HCT116 (cell line): ENCODE measurements around the gene FRK. TPM values are rescaled to one million over a fixed set of nuclear protein-coding genes. Genes with fewer than 3 reads are reported as not detected.

ENCODE experiments used
- ATAC-seq: fragments of 200-7000 bp; cut with Tn5 transposase; 2 replicates; pipeline ENCODE4 v1.9.1; 2020; ENCODE audit warnings: mild to moderate bottlenecking, moderate library complexity
- BruUV-seq: library from RNA; stranded (reverse); fragments of 400-500 nt; replicated peaks from 2 replicates; lab custom pipeline; 2021; lab: Mats Ljungman, UMichigan
- CTCF ChIA-PET: fragments of 300-600 bp; sonication (Branson Sonifier 250); formaldehyde crosslinking; loops from one replicate; lab custom pipeline; 2021; ENCODE audit warnings: antibody characterized with exemption; lab: Charles Lee
- POLR2A ChIA-PET: fragments of 300-600, 350-600 bp; sonication (Branson Sonifier 250); formaldehyde crosslinking; loops from one replicate; lab custom pipeline; 2021; ENCODE audit warnings: antibody characterized with exemption; lab: Charles Lee
- RAD21 ChIA-PET, 2 experiments: fragments of 300-600 bp; sonication (Branson Sonifier 250); formaldehyde crosslinking; loops; one replicate each; lab custom pipeline; 2023; ENCODE audit warnings: low total read pairs in 2 of 2; ENCODE audit not compliant: uncharacterized antibody in 2 of 2, unreplicated experiment in 2 of 2, low non-redundant PET in 1 of 2; lab: Charles Lee
- DNase-seq: peaks from one replicate; pipeline ENCODE4 v3.0.0-alpha.2; 2010; ENCODE audit warnings: low read depth, low spot score
- H2AFZ ChIP-seq: fragments of 200-600 bp; shearing (Covaris generic), sonication (generic); 2 replicates; pipeline ENCODE4 v1.6.1; 2017; ENCODE audit warnings: low read depth, mixed run types, mixed read lengths, antibody characterized with exemption, low read length; ENCODE audit not compliant: poor library complexity, severe bottlenecking
- H3K27ac ChIP-seq: 2 replicates; pipeline ENCODE4 v1.5.1; 2012; ENCODE audit warnings: low read depth, low read length
- H3K27me3 ChIP-seq: fragments of 200-600 bp; sonication (generic); 2 replicates; pipeline ENCODE4 v1.6.1; 2016; ENCODE audit warnings: mixed run types, low read length, mixed read lengths; ENCODE audit not compliant: insufficient read depth
- H3K36me3 ChIP-seq, 2 experiments: fragments of 200-500 bp in 1 of 2; fragments of 200-600 bp in 1 of 2; sonication (Bioruptor generic) in 1 of 2; sonication (generic) in 1 of 2; 2 replicates each; pipeline versions ENCODE4 v1.5.1 to v1.6.1; 2014 to 2016; ENCODE audit warnings: low read length in 2 of 2, inconsistent platforms in 1 of 2, mixed read lengths in 1 of 2, mixed run types in 1 of 2; ENCODE audit not compliant: insufficient read depth in 2 of 2, control insufficient read depth in 1 of 2
- H3K4me1 ChIP-seq, 2 experiments: fragments of 200-600 bp in 1 of 2; sonication (generic) in 1 of 2; 2 replicates each; pipeline versions ENCODE4 v1.5.1 to v1.6.1; 2012 to 2017; ENCODE audit warnings: low read length in 2 of 2, inconsistent platforms in 1 of 2, mild to moderate bottlenecking in 1 of 2, mixed read lengths in 1 of 2, mixed run types in 1 of 2, moderate library complexity in 1 of 2; ENCODE audit not compliant: insufficient read depth in 2 of 2, control insufficient read depth in 1 of 2
- H3K4me2 ChIP-seq: fragments of 200-600 bp; sonication (generic); 2 replicates; pipeline ENCODE4 v1.6.1; 2017; ENCODE audit warnings: mixed run types, low read length, mixed read lengths
- H3K4me3 ChIP-seq, 2 experiments: fragments of 200-600 bp in 1 of 2; sonication (generic) in 1 of 2; replicated peaks in 1 of 2; 2 replicates each; pipeline ENCODE4 v1.5.1; 2011 to 2016; ENCODE audit warnings: low read length in 2 of 2, control low read depth in 1 of 2, low read depth in 1 of 2, mild to moderate bottlenecking in 1 of 2, mixed read lengths in 1 of 2, mixed run types in 1 of 2
- H3K79me2 ChIP-seq: fragments of 200-600 bp; sonication (generic); 2 replicates; pipeline ENCODE4 v1.6.1; 2017; ENCODE audit warnings: mild to moderate bottlenecking, mixed run types, low read length, moderate library complexity, mixed read lengths; ENCODE audit not compliant: insufficient read depth
- H3K9ac ChIP-seq: fragments of 200-600 bp; sonication (generic); 2 replicates; pipeline ENCODE4 v1.6.1; 2016; ENCODE audit warnings: low read length, mixed read lengths
- H3K9me2 ChIP-seq: fragments of 200-600 bp; sonication (generic), shearing (Covaris generic); 2 replicates; pipeline ENCODE4 v1.6.1; 2017; ENCODE audit warnings: mixed run types, mild to moderate bottlenecking, moderate library complexity; ENCODE audit not compliant: insufficient read depth
- H3K9me3 ChIP-seq, 2 experiments: fragments of 200-500 bp in 1 of 2; fragments of 200-600 bp in 1 of 2; sonication (Bioruptor generic) in 1 of 2; sonication (generic) in 1 of 2; 2 replicates each; pipeline ENCODE4 v1.6.1; 2014 to 2017; ENCODE audit warnings: low read length in 2 of 2, mixed read lengths in 2 of 2, inconsistent platforms in 1 of 2, low read depth in 1 of 2, mild to moderate bottlenecking in 1 of 2, mixed run types in 1 of 2, moderate library complexity in 1 of 2; ENCODE audit not compliant: control insufficient read depth in 1 of 2, insufficient read depth in 1 of 2
- H4K20me1 ChIP-seq: fragments of 200-600 bp; sonication (generic), shearing (Covaris generic); 2 replicates; pipeline ENCODE4 v1.6.1; 2017; ENCODE audit warnings: mixed run types, mild to moderate bottlenecking, moderate library complexity; ENCODE audit not compliant: insufficient read depth
- CBX3 ChIP-seq: IDR thresholded peaks from 2 replicates; pipeline ENCODE4 v1.6.1; 2012; ENCODE audit warnings: low read depth
- CEBPB ChIP-seq: IDR thresholded peaks from 2 replicates; pipeline ENCODE4 v1.6.1; 2012; ENCODE audit warnings: low read depth
- EGR1 ChIP-seq: IDR thresholded peaks from 2 replicates; pipeline ENCODE4 v1.6.1; 2012; ENCODE audit warnings: low read depth
- FOSL1 ChIP-seq: IDR thresholded peaks from 2 replicates; pipeline ENCODE4 v1.6.1; 2012; ENCODE audit warnings: low read depth
- JUND ChIP-seq: IDR thresholded peaks from 2 replicates; pipeline ENCODE4 v1.6.1; 2012
- POLR2A ChIP-seq: IDR thresholded peaks from 2 replicates; pipeline ENCODE4 v1.7.0; 2011; ENCODE audit warnings: borderline replicate concordance; ENCODE audit not compliant: insufficient read depth, insufficient read length; ENCODE audit errors: extremely low read depth
- POLR2AphosphoS5 ChIP-seq: IDR thresholded peaks from 2 replicates; pipeline ENCODE4 v1.6.1; 2011; ENCODE audit warnings: mild to moderate bottlenecking, low read depth, low read length, moderate library complexity
- RAD21 ChIP-seq: IDR thresholded peaks from 2 replicates; pipeline ENCODE4 v1.6.1; 2012; ENCODE audit warnings: low read depth, mild to moderate bottlenecking
- SIN3A ChIP-seq: IDR thresholded peaks from 2 replicates; pipeline ENCODE4 v1.6.1; 2012; ENCODE audit warnings: low read depth
- SRF ChIP-seq: IDR thresholded peaks from 2 replicates; pipeline ENCODE4 v1.6.1; 2012; ENCODE audit warnings: low read depth
- TCF7L2 ChIP-seq: IDR thresholded peaks from 2 replicates; pipeline ENCODE4 v1.7.0; 2011; ENCODE audit warnings: borderline replicate concordance, inconsistent platforms; ENCODE audit not compliant: insufficient read depth, insufficient read length; ENCODE audit errors: extremely low read depth
- YY1 ChIP-seq: IDR thresholded peaks from 2 replicates; pipeline ENCODE4 v1.6.1; 2011; ENCODE audit warnings: low read length, low read depth, moderate library complexity, mild to moderate bottlenecking; ENCODE audit not compliant: insufficient replicate concordance; ENCODE audit errors: extremely low read depth
- ZNF274 ChIP-seq: fragments of 200-500 bp; sonication (Bioruptor generic); IDR thresholded peaks from 2 replicates; pipeline ENCODE4 v1.6.1; 2014; ENCODE audit warnings: mild to moderate bottlenecking, low read depth, low read length, inconsistent platforms
- intact Hi-C: fragments of 100-400 bp; cut with micrococcal nuclease; formaldehyde crosslinking; loops from 2 replicates; pipeline ENCODE4 v1.10.0; 2022
- total RNA-seq: library from RNA; stranded (reverse); gene quantifications from one replicate; pipeline ENCODE4 v1.2.1, GENCODE V29; 2021; ENCODE audit not compliant: unreplicated experiment
- TF ChIP-seq, protein P1 (sequence below): IDR thresholded peaks from 2 replicates; pipeline ENCODE4 v1.6.1; 2012
- TF ChIP-seq, protein P2 (sequence below): IDR thresholded peaks from 2 replicates; pipeline ENCODE4 v1.6.1; 2011; ENCODE audit warnings: mild to moderate bottlenecking, low read length, moderate library complexity; ENCODE audit not compliant: insufficient replicate concordance; ENCODE audit errors: extremely low read depth
- TF ChIP-seq, protein P3 (sequence below): IDR thresholded peaks from 2 replicates; pipeline ENCODE4 v1.6.1; 2012
- TF ChIP-seq, protein P4 (sequence below), 3 experiments: fragments of 200-600 bp in 1 of 3; sonication (generic) in 1 of 3; IDR thresholded peaks in 2 of 3; conservative IDR thresholded peaks in 1 of 3; 2 replicates each; pipeline ENCODE4 v1.5.1; 2012 to 2017; ENCODE audit warnings: low read depth in 2 of 3, low read length in 2 of 3, antibody characterized with exemption in 1 of 3, borderline replicate concordance in 1 of 3, control low read depth in 1 of 3, mild to moderate bottlenecking in 1 of 3, mixed read lengths in 1 of 3, mixed run types in 1 of 3, moderate library complexity in 1 of 3; ENCODE audit not compliant: insufficient read depth in 1 of 3

The FRK gene
- total RNA-seq, 1 experiment from 2014 or later, result 3.7 TPM

DNA sequence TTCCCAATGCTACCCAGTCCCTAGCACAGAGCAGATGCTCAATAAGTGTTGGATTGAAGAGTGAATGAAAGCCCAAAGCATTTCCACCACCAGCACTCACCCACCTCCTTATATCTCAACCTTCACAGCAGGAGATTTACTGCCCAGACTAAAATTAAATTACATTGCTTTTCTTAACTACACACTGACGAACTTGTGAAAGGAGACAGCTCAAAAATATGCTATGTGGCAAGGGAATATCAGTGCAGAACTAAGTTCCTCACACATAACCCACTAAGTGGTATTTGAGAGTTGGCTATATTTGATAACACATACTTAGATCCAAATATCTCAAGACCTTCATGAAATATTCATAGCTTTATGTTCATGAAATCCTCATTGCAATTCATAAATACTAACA is 137.7 kb downstream of the FRK start:
- Histone ChIP-seq H3K4me1 (no peaks in the 10 kb centered on the region), H3K9me2 (no peaks in the 10 kb centered on the region), H3K4me2 (no peak overlapping the region), H3K27ac (no peak overlapping the region), H3K9me3 (no peaks in the 10 kb centered on the region), H3K36me3 (no peaks in the 10 kb centered on the region), H3K27me3 (no peaks in the 10 kb centered on the region), H3K4me3 (no peak overlapping the region), H4K20me1 (no peaks in the 10 kb centered on the region), H3K9ac (no peak overlapping the region), H3K79me2 (no peaks in the 10 kb centered on the region), H2AFZ (no peak overlapping the region)
- intact Hi-C loops, result no loop called here
- ATAC-seq, result no peak
- TF ChIP-seq CBX3 (no peak), RAD21 (no peak), FOSL1 (no peak), YY1 (no peak), SIN3A (no peak), TCF7L2 (no peak)
- TF ChIP-seq, protein P1, sequence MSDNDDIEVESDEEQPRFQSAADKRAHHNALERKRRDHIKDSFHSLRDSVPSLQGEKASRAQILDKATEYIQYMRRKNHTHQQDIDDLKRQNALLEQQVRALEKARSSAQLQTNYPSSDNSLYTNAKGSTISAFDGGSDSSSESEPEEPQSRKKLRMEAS, result no peak
- no peak for DNase-seq
- no TSS peak for BruUV-seq
- POLR2A ChIA-PET, result no interaction called here
- CTCF ChIA-PET, result no interaction called here
- RAD21 ChIA-PET, result no interaction called here

DNA sequence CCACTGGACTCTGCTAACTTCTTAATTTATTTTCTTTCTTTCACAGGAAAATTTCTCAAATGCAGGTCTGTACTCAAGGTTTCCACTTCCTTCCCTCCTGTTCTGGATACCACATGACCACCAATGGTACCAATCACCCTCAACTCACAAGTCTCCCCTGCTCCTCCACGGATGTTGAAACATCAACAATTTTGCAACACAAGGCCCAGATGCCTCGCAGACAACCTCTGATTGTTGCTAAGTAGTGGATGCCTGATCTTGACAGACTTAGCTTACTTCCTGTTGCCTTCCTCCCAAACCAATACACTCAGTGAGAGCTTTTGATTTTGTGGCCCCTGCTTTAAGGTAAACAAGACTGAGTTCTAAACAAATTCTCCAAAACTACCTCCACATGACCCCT is 146.6 kb downstream of the FRK start:
- DNase-seq, result no peak
- H3K9me3 ChIP-seq, result no peaks in the 10 kb centered on the region
- H3K27me3 ChIP-seq, result peaks cover 5% of the 10 kb centered on the region; the same call in 1 of the 2 replicates
- no peaks in the 10 kb centered on the region for H3K79me2 ChIP-seq
- H3K4me2 ChIP-seq, result no peak overlapping the region
- POLR2A ChIA-PET, result no interaction called here
- no peaks in the 10 kb centered on the region for H3K9me2 ChIP-seq
- ATAC-seq, result no peak
- CTCF ChIA-PET, result no interaction called here
- RAD21 ChIA-PET, result no interaction called here
- no peak overlapping the region for H3K4me3 ChIP-seq
- TF ChIP-seq SRF, result no peak
- TF ChIP-seq ZNF274, result no peak
- TF ChIP-seq, protein P2, sequence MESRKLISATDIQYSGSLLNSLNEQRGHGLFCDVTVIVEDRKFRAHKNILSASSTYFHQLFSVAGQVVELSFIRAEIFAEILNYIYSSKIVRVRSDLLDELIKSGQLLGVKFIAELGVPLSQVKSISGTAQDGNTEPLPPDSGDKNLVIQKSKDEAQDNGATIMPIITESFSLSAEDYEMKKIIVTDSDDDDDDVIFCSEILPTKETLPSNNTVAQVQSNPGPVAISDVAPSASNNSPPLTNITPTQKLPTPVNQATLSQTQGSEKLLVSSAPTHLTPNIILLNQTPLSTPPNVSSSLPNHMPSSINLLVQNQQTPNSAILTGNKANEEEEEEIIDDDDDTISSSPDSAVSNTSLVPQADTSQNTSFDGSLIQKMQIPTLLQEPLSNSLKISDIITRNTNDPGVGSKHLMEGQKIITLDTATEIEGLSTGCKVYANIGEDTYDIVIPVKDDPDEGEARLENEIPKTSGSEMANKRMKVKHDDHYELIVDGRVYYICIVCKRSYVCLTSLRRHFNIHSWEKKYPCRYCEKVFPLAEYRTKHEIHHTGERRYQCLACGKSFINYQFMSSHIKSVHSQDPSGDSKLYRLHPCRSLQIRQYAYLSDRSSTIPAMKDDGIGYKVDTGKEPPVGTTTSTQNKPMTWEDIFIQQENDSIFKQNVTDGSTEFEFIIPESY, result no peak
- no peak for TF ChIP-seq CEBPB
- TF ChIP-seq, protein P1, result no peak
- TF ChIP-seq TCF7L2, result no peak
- no peak for TF ChIP-seq POLR2A
- TF ChIP-seq, protein P3, sequence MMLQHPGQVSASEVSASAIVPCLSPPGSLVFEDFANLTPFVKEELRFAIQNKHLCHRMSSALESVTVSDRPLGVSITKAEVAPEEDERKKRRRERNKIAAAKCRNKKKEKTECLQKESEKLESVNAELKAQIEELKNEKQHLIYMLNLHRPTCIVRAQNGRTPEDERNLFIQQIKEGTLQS, result no peak
- no peak for TF ChIP-seq FOSL1
- no peak for TF ChIP-seq JUND
- TF ChIP-seq, protein P4, sequence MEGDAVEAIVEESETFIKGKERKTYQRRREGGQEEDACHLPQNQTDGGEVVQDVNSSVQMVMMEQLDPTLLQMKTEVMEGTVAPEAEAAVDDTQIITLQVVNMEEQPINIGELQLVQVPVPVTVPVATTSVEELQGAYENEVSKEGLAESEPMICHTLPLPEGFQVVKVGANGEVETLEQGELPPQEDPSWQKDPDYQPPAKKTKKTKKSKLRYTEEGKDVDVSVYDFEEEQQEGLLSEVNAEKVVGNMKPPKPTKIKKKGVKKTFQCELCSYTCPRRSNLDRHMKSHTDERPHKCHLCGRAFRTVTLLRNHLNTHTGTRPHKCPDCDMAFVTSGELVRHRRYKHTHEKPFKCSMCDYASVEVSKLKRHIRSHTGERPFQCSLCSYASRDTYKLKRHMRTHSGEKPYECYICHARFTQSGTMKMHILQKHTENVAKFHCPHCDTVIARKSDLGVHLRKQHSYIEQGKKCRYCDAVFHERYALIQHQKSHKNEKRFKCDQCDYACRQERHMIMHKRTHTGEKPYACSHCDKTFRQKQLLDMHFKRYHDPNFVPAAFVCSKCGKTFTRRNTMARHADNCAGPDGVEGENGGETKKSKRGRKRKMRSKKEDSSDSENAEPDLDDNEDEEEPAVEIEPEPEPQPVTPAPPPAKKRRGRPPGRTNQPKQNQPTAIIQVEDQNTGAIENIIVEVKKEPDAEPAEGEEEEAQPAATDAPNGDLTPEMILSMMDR (IDR thresholded peaks at IDR 0.05 in 2 of 3, conservative IDR thresholded peaks at IDR 0.05 in 1 of 3; ENCODE audit: borderline replicate concordance in 1 of 3, insufficient read depth in 1 of 3, low read depth in 2 of 3, low read length in 2 of 3), result no peak
- TF ChIP-seq POLR2AphosphoS5, result no peak
- TF ChIP-seq EGR1, result no peak
- no peak overlapping the region for H3K9ac ChIP-seq
- H2AFZ ChIP-seq, result no peak overlapping the region
- intact Hi-C loops, result no loop called here
- no TSS peak for BruUV-seq
- no peak overlapping the region for H3K27ac ChIP-seq
- H4K20me1 ChIP-seq, result no peaks in the 10 kb centered on the region
- no peaks in the 10 kb centered on the region for H3K36me3 ChIP-seq
- H3K4me1 ChIP-seq, result no peaks in the 10 kb centered on the region
